T-helper 2 cell (primary cell): ENCODE results near the gene PLD1.

Experiments used
- DNase-seq, 5 experiments: peaks; one replicate each; pipeline versions ENCODE4 v3.0.0 to v3.0.0-alpha.2; 2012 to 2022

PLD1 gene

DNA sequence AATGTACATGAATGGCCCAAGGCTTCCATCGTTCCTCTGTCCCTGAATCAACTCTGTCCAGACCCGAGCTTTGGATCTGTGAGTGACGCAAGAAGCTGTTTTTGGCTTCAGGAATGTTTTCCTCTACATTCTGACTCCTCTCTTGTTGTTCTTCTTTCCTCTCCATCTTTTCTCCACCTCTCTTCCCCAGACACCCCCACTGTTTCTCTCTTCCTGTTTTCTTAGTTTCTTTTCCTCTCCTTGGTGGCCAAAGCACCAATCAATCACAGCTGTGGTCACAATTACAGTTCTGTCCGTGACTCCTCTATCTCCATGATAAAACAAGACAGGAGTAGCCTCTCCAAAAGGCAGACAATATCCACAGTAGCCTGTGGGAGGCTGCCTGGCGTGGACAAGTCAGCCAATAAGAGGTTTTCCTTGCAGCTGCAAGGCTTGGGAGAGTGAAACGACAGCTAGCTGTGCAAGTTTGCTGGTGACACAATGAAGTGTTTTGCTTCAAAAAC is 28.0 kb upstream of the PLD1 start:
- DNase-seq: no peak

DNA sequence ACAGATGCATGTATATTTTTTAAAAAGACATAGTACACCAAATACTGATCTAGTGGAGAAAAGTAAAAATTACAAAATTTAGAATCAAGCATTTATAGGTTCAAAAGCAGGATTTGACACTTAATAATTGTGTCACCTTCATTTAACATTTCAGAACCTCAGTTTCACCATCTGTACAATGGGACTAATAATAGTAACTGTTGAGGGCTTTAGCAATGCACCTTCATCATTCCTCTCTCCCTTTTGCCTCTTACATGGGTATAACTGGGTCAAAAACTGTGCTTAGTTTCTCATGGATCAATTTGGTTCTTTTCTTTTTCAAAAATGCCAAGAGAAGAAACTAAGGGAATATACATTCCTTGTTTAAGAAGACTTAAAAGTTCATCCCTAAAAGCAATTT is 27.4 kb upstream of the PLD1 start:
- DNase-seq: no peak

DNA sequence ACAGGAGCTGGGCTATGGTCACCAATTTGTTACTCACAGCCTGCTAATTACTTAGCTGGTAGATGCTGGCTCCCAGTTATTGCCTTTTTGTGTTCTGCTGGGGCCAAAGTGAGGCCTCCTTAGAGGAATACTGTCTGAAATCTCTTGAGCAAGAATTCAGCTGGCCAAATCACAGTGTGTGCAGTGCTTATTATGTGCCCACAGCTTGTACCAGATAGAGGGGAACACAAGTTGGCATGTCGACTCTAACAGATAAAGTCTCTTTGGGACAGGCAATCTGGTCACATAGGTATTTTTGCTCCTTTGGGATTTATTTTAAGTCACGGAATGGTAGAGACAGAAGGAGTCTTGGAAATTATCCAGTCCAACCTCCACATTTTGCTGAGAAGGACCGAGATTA is 26.6 kb upstream of the PLD1 start:
- no peak for DNase-seq

DNA sequence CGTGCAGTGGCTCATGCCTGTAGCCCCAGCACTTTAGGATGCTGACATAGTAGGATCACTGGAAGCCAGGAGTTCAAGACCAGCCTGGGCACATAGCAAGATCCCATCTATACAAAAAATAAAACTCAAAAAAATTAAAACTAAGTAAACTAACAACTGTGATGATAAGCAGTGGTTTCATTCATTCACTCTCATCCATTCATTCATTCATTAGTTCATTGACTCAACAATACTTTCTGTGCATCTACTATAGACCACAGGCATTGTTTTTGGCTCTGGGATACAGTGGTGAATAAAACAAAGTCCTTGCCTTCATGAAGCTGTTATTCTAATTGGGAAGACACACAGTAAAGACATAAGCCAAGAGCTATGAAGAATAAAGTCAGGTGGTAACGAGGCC is 25.3 kb upstream of the PLD1 start:
- DNase-seq: no peak

DNA sequence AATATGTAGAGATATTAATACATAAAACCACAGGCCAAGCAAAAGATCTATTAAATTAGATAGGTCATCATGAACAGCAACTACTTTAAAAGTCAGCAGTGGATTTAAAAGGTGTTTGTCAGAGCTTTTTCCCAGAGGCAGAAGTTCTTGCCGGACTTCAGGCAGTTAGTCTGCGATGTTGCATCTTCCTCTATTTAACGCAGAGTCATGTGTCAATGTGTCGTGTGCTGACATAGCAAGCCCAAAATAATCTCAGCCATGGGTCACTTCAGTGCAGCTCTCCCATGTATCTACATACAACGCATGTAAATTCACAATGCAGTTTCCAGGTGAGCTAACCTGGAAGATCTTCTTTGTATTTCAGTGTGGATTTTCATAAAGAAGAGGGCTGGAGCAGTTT is 24.8 kb upstream of the PLD1 start:
- no peak for DNase-seq

DNA sequence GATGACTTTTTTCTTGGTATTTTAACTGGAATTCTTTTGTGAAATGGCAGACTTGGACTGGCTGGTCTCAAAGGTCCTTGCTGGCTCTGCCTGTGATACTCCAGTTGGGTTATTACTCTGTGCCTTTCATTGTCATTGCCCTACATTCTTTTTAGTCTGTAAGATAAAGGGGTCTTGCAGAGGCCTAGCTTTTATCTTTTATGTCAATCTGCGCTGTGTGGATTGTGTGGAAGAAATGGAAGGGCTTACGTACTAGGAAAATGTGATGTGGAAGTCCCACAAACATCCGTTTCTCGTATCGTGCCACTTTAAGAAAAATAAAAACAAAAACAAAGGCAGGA is 24.1 kb upstream of the PLD1 start:
- no peak for DNase-seq

DNA sequence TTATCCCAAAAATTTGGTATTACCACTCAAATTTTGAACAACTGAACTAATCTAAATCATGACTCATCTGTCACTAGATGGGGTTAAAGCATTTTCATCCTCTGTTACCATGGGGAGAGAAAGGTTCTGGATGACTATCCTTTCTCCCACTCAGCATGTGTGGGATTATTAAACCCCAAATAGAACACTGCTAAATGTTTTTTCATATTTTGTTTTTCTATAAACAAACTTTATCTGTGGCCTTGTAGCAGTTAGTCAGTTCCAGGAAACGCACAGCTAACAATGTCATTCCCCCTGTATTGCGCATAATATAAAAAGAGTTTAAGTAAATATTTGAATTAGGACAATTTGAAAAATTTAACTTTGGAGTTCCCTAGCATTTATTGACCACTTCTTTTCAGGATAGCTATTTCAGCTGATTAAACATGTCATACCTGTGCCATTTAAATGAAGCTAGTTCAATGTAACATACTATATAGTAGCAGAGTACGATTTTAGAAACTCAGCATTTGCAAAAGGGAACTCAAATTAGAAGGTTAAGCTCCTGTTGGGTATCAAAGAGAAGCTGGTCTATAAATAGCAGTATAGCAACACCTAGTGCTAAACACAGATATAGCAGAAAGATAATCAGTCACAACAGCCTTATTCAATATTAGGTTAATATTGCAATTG is 23.6 kb upstream of the PLD1 start:
- peak in 1 of 5 experiments; percentile 58 for DNase-seq

DNA sequence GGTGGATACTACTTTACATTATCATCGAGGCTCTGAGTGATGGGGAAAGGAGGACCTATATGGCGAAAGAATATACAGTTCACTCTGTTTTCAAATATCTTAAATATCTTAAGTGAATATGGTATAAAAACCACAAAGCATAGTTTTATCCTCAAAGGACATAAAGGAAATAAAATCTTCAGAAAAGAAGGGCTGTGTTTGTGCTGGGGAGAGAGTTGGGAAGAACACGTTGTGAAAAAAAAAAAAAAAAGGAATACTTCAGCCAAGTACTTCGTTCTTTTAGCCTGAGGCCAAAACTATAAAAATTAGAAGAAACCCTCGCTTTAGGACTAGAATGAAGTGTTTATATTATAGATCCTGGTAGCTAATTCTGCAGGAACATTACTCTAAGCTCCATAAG is 22.7 kb upstream of the PLD1 start:
- DNase-seq: no peak

DNA sequence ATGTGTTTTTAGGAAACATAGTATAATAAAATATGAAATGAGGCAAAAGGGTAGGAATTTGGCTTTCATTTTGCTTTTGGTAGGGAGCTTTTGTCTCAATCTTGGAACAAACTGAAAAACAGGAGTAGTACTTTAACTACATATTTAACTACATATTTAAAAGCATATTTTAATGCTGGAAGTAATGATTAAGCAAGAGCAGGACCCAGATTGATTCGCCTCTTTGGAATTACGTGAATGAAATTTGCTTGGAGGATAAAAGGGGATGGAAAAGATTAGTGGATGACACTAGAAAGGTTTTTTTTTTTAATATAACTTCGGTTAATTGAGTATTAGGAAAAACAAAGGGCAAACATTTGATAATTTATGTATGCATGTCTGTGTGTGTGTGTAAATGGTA is 21.7 kb upstream of the PLD1 start:
- DNase-seq: no peak

DNA sequence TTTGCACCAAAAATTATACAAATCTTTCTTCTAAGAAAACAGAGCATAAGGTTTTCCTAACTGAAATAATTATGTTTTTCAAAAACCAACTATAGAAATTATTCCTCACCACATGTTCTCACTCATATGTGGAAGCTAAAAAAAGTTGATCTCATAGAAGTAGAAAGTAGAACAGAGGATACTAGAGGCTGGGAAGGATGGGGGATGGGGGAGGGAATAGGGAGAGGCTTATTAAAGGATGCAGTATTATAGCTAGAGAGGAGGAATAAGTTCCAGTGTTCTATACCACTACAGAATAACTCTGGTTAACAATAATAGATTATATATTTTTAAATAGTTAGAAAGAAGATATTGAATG is 20.2 kb upstream of the PLD1 start:
- DNase-seq: no peak

DNA sequence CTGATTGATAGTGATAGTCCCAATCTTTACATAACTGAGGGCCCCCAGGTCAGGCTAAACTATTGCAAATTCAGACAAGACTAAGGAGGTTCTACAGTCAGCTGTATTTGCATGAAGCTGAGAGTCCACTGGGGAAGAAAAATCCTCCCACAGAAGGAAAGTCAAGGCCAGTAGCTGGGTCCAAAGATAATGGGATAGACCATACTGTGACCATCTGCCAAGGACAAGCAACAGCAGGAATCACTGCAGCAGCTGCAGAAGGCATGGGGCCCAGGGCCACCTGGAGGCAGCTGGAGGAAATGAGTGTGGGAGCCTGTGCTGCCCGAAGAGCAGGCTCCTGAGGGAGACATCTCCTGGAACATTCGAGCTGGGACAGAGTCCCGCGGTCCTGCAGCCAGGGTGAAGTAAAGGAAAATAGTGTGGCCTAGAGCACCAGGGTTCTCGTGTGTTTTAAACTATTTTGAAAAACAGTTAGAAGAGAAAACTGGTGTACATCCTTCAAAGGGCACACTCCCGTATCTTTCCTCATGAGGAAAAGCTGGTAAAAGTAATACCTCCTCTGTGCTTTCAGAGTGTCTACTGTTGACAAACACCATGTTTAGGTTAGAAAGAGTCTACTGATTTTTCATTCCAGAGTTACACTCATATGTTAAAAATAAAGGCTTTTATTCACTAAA is 19.7 kb upstream of the PLD1 start:
- DNase-seq: peak in 1 of 5 experiments; percentile 17

DNA sequence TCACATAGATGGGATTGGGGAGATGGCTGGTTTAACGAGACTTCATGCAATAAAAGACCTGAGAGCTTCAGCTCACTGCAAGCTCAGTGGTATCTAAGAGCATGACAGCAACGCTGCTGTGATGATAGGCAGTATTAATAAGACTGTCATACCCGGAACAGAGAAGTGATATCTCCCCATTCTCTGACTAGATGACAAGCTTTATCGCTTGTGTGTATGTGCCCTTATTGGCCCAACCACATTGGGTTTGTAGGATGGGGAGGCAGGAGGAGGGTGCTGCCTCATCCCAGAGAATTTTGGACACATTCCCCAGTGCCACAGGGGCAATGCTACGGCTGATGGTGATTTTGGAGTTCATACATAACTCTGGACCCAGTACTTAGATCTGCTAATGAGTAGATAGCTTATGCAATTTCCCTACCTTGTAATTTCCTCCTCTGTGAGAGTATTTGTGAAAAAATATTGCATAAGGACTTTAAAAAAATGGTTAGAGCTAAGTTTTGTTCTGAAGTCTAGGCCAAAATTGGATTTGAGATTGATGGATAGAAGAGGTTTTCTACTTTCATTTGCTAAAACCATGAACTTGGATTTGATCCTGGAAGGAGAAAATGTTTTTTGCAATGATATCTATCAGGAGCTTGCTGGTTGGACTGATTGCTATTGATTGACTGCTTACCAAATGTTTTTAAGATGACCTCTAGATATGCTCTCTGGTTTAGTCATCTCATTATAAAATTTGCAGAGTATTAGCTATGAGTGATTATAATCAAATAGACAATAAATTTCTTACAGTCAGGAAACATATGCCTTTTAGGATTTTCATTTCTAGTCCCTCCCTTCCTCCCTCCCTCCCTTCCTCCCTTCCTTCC is 18.9 kb upstream of the PLD1 start:
- no peak for DNase-seq

DNA sequence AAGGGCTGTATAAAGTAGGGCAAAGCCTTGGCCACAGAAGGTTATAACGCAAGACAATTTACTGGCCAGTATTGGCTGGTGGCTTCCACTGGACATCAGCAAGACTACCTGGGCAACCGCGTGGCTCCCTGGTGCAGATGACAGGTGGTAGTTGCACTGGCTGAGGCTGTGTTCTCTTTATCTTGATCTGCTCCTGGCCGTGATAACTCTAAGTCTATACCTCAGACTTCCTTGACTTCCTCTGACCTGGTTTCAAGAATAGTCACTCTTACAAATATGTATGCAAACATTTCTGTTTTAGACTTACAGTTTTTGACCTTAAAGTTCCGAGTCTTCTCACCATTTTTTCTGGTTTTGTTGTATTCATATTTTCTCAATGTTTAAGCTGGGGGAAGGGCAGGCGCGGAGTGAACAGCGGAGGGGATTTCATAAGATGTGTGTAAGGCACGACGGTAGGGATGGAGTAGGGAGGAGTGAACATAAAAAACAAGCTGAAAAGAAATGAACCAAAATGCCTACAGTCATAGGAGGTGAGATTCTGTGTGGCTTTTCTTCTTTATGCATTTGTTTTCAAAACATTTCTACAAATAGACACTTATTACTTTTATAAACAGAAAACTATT is 17.7 kb upstream of the PLD1 start:
- DNase-seq: peak in 2 of 5 experiments; percentile 26 to 74

DNA sequence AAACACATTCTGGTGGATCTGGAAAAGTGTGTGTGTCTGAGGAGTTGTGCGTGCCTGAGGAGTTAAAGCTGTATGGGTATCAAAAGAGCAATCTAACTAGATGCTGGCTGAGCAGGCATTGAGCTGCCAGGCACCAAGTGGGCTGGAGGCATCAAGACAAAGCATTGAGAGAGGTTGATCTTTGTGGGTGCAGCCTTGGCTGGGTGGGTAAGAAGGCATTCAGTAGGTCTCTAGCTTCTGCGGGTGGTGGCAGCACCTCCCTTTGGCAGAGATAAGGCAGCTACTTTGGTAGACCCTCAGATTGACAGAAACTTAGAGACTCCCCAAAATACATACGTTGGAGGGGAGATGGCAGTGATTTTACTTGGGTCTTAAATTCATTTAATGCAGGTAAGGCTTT is 17.1 kb upstream of the PLD1 start:
- DNase-seq: peak in 1 of 5 experiments; percentile 61

DNA sequence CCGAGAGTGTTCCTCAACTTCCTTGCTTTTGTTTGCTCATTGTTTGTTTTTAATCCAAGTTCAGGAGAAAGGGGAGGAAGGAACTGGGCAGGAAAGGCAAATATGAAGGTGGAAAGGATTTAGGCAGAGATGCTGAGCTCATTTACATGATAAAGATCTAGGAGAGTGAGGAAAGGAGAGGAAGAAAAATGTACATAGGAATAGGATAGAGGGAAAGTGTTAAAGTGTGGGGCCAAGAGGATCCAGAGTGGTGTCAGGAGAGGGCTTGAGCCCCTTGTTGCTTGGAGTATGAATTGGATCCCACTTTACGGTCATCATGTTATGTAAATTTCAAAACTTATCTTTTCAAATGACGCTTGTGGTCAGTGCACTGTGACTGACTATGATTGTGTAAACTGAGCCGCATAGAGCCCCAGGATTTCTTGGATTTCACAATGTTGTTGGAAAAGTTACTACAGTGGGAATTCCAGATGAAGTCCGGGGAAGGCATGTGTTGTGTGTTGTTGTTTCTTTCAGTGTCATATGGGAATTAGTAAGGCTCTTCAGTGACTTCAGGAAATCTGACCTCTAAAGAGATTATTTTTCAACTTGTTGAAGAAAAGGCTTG is 15.0 kb upstream of the PLD1 start:
- DNase-seq: no peak

DNA sequence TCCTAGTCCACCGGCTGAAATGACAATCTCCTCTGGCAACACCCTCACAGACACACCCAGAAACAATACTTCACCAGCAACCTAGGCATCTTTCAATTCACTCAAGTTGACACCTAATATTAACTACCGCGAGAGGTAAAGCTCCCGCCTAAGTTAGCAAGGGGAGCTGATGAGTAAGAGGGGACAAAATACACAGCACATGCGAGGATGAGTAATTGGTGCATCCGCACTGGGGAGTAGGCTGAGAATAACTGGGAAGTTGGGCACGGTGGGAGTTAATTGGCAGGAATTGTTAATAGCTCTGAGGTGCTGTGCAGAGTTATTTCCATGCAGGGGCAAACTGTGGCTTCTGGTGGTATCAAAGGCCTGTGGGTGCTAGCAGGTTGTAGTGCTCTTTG is 14.5 kb upstream of the PLD1 start:
- DNase-seq: no peak

DNA sequence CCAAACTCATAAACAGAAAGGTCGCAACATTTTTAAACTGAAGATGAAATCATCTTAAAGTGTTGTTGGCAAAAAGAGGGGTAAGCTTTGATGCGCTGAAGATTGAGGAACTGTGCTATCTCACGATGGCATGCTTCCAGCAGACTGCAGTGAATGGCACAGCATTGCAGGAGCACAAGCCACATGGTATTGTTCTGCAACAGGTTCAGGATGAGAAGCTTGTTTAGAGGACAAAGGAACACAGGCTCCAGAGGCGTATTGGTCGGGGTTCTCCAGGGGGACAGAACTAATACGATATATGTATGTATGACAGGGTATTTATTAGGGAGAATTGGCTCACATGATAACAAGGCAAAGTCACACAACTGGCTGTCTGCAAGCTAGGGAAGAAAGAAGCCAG is 13.8 kb upstream of the PLD1 start:
- no peak for DNase-seq

DNA sequence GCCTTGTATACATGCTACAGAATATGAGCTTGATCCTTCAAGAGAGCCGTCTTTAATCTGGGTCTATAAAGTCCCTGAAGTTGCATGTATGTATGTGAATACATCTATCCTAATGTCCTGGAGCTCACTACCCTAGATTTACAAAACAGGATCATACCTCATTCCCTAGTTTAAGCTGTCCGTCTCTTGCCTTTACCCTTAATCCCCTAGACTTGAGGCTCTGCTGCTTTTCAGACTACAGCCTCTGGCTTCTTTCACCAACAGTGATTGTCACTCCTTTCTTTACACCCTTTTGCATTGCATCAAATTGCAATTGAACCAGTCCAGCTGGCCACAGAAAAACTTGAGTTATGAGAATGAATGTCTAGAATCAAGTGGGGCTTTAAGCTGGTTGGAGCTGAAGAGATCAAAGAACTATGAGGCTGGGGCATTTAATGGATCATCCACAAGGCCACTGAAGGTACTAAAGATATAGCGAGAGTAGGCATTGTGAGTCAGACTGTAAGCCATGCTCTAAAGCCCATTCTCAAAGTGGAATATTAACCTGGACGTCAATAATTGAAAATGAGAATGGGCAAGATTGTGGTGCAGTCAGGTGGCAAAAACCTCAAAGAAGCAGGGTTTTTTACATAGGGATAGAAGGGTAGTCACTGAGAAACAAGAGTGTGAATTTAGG is 12.3 kb upstream of the PLD1 start:
- DNase-seq: no peak

DNA sequence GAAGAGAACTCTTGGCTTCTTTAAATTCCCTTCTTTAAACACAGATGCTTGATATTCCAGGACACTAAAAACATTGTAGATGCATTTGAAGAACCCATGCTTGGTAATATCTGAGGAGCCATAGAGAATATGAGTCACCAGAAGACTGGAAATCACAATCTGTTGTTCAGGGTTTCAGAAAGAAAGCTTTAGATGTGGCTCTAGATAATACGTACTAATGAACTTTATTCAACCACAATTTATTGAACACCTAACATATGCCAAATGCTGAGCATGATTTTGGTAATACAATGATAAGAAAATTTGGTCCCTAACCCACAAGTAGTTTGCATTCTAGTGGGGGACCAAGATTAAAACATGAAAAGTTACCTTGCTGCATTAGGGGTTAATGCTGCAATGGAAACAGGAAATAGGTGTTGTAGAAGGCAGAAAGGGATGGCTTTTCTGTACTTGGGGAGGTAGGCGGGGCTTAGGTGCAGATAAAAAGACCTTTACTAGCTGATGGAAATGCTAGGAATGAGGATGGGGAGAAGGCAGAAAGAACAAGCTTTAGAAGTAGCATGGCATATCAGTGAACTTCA is 11.6 kb upstream of the PLD1 start:
- peak in 1 of 5 experiments; percentile 67 for DNase-seq

DNA sequence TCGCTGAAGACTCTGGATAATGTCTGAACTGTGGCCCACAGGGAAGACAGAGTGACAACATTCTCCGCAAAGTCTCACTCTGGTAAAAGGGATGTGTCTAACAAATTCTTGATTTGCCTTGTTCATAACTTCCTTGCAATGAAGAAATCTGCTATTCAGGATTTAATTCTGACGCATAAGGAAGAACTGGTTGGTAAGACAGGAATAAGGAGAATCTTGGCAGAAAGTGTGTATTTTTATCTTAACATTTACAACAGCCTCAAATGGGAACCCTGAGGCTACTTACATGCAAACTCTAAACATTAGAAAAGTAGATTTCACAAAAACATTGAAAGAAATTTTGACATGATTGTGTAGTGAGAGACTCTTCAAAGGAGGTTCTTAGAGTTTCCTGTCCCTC is 10.8 kb upstream of the PLD1 start:
- no peak for DNase-seq

DNA sequence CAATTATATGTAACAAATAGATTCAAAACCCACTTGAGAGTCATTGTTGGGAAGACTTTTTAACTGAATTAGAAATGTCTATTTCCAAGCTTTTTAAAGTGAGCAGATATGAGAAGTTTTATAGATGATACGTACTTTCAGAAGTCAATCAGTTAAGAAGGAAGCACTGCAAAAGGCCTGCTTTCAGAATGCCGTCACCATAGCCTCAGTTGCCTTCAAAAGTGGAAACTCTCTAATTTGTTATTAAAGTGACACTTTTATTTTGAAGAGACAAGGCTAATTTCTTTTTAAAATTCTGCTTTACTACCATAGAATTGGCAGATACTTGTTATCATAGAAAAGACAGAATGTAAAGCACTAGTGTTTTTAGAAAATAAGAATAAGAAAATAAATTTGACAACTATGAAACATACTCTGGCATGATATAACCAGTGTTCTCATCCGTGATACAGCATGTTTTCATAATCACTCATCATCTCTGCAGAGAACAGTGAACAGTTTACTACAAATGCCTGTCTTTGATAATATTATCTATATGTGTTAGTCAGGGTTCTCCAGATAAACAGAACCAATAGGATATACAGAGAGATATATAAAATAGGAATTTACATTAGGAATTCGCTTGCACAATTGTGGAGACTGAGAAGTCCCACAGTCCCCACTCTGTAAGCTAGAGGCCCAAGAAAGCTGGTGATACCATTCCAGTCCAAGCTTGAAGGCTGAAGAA is 7.0 kb upstream of the PLD1 start:
- DNase-seq: peak in 1 of 5 experiments; percentile 60
